HG03159 (cell line): ENCODE data around the gene GPR63.

Experiments
- ATAC-seq: cut with Tn5 transposase; IDR thresholded peaks from one replicate; pipeline ENCODE4 v1.9.1; 2021; ENCODE audit warnings: mild to moderate bottlenecking, moderate library complexity; ENCODE audit not compliant: unreplicated experiment

The GPR63 gene

DNA sequence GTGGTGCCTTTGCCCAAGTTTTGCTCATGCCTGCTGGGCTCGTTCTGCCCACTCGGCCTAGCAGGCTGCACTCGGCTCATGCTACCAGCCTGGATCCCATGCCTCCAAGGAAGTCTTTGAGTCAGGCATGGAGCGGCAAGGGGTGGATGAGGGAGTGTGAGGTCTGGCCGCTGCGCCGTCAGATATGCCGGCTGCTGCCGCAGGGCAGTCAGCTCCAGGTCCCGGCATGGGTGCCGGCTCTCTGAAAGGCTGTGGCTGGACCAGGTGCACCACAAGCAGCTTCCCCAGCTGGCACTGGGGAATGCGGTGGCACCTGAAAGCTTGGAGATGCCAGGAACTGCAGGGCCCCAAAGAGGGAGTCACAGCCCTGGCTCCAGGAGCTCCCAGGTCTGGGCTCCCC is 75.5 kb downstream of the GPR63 start:
- no peak for ATAC-seq

- ATAC-seq: no peak
Observed at GRCh38 chr6:96760153-96760687, 77.1 kb downstream of the GPR63 start.

- ATAC-seq: no peak
Observed at GRCh38 chr6:96755096-96755495, 82.2 kb downstream of the GPR63 start.

DNA sequence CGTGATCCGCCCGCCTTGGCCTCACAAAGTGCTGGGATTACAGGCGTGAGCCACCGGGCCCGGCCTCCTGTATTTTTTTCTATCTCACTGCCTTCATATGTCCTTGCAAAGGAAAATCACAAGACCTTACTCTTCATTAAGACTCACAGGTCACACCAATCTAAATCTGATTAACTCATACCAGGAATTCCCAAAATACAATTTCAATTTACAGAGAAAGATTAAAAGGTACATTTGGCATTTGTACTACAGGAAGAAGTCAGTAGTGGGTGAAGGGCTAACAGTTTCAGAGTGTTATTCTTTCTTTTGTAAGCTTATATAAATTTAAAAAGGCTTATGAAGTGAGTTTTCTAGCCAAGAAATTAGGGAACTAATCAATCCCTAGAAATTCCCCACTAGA is 87.4 kb downstream of the GPR63 start:
- no peak for ATAC-seq
